Stimulated activated CD8-positive, alpha-beta memory T cell treated with anti-CD3 and anti-CD28 coated beads, Interleukin-12 subunit alpha, Interleukin-12 subunit beta, amount 100 ng/mL, for 24 hours (primary cell): ENCODE measurements around the gene PPP4R2.

Experiments used
- DNase-seq: peaks from one replicate; pipeline ENCODE4 v3.0.0-alpha.2; 2020; ENCODE audit errors: extremely low read depth

The PPP4R2 gene

GRCh38 chr3:72996473-72997333, at the start of gene PPP4R2:
Gene PPP4R2 (plus strand): TSS chr3:72996811. CDS start chr3:72997038, 227 bp downstream.
- peak; percentile 69 for DNase-seq

GRCh38 chr3:72947715-72948490, 48.7 kb upstream of the PPP4R2 start:
- DNase-seq: no peak

GRCh38 chr3:72949016-72949415, 47.6 kb upstream of the PPP4R2 start:
- DNase-seq: no peak

- DNase-seq: no peak
These were observed 46.2 kb upstream of the PPP4R2 start for GRCh38 chr3:72950372-72950771.

GRCh38 chr3:72950801-72951200, 45.8 kb upstream of the PPP4R2 start:
- DNase-seq: no peak

GRCh38 chr3:72951259-72951722, 45.3 kb upstream of the PPP4R2 start:
- DNase-seq: no peak

- DNase-seq: no peak
These were observed 43.2 kb upstream of the PPP4R2 start for GRCh38 chr3:72953325-72953956.

GRCh38 chr3:72957297-72957696, 39.3 kb upstream of the PPP4R2 start:
- no peak for DNase-seq

- DNase-seq: no peak
These were observed 37.3 kb upstream of the PPP4R2 start for GRCh38 chr3:72959336-72959735.

GRCh38 chr3:72960812-72961518, 35.6 kb upstream of the PPP4R2 start:
- DNase-seq: no peak

GRCh38 chr3:72961752-72962151, 34.9 kb upstream of the PPP4R2 start:
- no peak for DNase-seq

- no peak for DNase-seq
These were observed 34.3 kb upstream of the PPP4R2 start for GRCh38 chr3:72962317-72962716.

GRCh38 chr3:72964633-72965032, 32.0 kb upstream of the PPP4R2 start:
- no peak for DNase-seq

- no peak for DNase-seq
These were observed 28.3 kb upstream of the PPP4R2 start for GRCh38 chr3:72968266-72968664.

- DNase-seq: no peak
These were observed 26.8 kb upstream of the PPP4R2 start for GRCh38 chr3:72969766-72970165.

- DNase-seq: no peak
These were observed 25.7 kb upstream of the PPP4R2 start for GRCh38 chr3:72970942-72971341.

- DNase-seq: no peak
These were observed 23.9 kb upstream of the PPP4R2 start for GRCh38 chr3:72972706-72973030.

- DNase-seq: no peak
These were observed 23.4 kb upstream of the PPP4R2 start for GRCh38 chr3:72973031-72973723.

GRCh38 chr3:72973786-72974185, 22.8 kb upstream of the PPP4R2 start:
- DNase-seq: no peak

GRCh38 chr3:72974956-72975355, 21.7 kb upstream of the PPP4R2 start:
- no peak for DNase-seq

- no peak for DNase-seq
These were observed 20.3 kb upstream of the PPP4R2 start for GRCh38 chr3:72976281-72976741.
